ENCODE data around the gene GALNT13.

The GALNT13 gene

DNA sequence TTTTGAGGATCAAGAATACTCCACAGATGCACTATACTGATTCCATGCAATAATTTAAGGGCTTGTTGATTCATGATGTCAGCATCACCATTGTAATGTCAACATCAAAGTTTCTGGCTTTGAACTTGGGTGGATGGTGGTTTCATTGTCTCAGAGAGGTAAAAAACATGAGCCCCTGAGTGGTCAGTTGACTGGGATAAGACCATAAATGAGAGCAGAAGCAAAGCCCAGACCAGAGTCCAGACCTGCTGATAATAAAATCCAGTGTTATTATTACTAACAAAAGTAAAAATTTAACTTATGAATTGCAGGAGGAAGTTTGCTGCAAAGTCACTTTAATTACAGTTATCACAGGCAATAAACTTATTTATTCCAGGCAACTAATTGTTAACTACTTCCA is 358.2 kb downstream of the GALNT13 start:
- DNase-seq: no peak

GRCh38 chr2:154231021-154231420 is 359.3 kb downstream of the GALNT13 start:
- DNase-seq: no peak

DNA sequence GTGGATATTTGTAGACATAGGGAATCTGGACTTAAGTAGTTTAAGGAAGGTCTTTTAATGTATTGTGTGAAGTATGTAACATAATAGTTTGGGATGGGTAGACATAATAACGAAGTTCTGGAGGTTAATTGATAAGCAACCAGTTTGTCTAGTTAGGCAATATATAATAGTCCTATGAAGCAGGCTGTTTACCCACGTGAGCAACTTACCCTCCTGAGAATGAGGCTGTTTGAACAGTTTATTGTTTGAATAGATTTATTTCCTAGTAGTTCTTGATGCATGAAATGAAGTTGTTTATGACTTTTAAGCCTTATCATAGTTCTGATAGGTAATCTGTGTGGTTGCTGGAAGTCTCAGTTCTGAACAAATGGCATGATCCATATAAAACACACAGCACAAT is 361.5 kb downstream of the GALNT13 start:
- no peak for DNase-seq

- DNase-seq: no peak
These were observed 366.5 kb downstream of the GALNT13 start for GRCh38 chr2:154238252-154238651.

GRCh38 chr2:154240316-154240715 is 368.6 kb downstream of the GALNT13 start:
- DNase-seq: no peak

DNA sequence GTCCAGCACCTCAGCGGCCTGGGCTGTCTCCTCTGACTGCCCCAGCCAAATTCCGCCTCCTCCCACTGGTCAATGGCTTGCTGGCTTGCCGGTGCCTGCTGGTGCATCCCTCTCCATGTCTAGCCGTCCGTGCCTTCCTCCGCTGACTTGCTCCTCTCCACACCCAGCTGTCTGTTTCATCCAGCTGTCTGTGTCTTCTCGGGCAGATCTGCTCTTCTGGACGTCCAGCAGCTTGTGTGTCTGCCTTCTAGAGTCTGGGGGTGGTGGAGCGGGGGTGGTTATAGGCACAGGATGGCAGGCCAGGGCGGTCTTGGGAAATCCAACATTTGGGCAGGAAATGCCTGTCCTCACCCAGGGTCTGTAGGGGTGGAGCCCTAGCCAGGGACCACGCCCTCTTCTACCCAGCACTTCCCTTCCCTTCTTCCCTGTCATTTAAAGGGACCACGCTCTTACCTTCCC is 369.2 kb downstream of the GALNT13 start:
- DNase-seq: no peak

- DNase-seq: no peak
These were observed 371.0 kb downstream of the GALNT13 start for GRCh38 chr2:154242687-154243086.

- no peak for DNase-seq
These were observed 372.0 kb downstream of the GALNT13 start for GRCh38 chr2:154243685-154244084.

DNA sequence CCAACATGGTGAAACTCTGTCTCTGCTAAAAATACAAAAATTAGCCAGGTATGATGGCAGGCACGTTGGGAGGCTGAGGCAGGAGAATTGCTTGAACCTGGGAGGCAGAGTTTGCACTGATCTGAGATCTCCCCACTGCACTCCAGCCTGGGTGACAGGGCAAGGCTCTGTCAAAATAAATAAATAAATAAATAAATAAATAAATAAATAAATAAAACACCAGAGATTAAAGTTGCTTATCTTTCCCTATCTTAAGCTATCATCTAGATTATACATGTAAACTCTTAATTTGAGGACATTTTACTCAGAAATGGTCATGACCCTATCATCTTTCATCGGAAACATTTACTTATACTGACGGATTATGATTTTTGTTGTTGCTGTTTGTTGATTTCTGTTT is 373.2 kb downstream of the GALNT13 start:
- DNase-seq: no peak

GRCh38 chr2:154247503-154247902 is 375.8 kb downstream of the GALNT13 start:
- no peak for DNase-seq

- no peak for DNase-seq
These were observed 384.4 kb downstream of the GALNT13 start for GRCh38 chr2:154256136-154256535.

DNA sequence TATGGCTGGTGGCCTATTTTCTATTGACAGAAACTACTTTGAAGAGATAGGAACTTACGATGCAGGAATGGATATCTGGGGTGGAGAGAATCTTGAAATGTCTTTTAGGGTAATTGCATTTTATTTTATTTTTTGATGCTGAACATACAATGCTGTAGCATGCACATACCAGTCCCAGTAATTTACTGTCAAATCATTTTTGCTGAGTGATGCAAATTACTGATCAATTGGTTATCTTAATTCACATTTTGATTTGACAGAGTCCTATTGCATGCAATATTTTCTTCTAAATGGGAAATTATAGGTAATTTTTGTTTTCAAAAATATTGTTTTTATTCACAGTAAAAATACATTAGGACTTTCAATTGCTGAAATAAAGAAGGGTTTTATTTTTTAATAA is 387.3 kb downstream of the GALNT13 start:
- DNase-seq: no peak

GRCh38 chr2:154261473-154262027 is 389.8 kb downstream of the GALNT13 start:
- no peak for DNase-seq

GRCh38 chr2:154263206-154263605 is 391.5 kb downstream of the GALNT13 start:
- DNase-seq: no peak

- no peak for DNase-seq
These were observed 392.3 kb downstream of the GALNT13 start for GRCh38 chr2:154264024-154264423.

DNA sequence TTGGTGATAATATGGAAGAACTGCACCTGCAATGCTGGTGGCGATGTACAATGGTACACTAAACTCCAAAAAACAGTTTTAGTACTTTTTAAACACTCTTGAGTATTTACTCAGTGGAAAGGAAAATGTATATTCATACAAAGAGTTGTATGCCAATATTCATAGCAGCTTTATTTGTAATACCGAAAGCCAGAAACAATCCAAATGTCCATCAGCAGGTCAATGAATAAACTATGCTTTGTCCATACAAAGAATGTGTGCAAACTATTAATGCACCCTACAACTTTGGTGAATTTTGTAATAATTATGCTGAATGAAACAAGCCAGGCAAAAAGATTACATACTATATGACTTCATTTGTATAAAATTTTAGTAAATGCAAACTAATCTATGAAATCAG is 396.3 kb downstream of the GALNT13 start:
- DNase-seq: no peak

DNA sequence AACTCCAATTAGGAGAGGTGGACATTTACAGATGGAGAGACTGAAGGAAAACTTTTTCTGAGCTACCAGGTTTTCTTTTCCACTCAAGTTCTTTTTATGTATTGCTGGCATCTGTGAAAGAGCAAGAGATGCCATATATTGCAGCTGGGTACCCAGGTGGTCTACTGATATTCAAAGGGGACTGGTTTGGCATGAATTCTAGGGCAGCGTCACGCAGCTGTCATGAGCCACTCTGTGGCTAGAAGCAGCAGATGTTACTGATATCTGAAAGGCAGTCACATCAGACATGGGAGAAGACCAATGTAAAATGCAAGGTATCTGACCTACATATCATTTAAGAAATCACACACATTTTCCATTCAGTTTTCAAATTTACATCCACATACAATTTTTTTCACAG is 408.8 kb downstream of the GALNT13 start:
- no peak for DNase-seq

DNA sequence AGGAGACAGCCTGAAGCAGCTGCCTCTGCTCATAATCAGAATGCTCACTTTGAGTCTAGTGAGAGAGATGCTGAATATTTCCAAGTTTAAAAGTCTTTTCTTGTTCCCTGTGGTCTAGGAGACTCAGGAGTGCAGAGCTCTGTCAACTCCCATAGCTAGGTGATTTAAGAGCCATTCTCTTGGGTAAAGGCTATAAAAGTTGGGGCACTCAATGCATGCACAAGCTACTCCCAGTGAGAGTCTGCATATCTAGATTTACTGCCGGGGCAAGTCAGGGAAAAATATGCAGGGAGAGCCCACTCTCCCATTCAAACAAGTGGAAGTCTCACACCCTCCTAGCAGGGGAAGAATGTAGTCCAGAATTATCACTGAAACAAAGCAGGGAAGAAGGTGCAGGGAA is 418.1 kb downstream of the GALNT13 start:
- DNase-seq: no peak

DNA sequence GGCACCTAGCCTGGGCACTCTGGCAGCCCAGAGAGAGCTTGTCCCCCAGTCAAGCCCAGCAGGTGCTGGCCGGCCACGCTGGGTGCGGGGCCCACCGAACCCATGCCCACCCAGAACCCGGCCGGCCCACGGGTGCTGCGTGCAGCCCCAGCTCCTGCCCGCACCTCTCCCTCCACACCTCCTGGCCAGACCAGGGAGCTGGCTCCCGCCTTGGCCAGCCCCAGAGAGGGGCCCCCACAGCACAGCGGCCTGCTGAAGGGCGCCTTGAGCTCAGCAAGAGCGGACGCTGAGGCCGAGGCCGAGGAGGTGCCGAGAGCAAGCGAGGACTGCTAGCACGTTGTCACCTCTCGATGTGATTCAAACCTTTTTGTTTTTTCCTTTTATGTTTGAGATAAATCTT is 419.8 kb downstream of the GALNT13 start:
- no peak for DNase-seq

GRCh38 chr2:154291927-154292326 is 420.2 kb downstream of the GALNT13 start:
- DNase-seq: no peak

DNA sequence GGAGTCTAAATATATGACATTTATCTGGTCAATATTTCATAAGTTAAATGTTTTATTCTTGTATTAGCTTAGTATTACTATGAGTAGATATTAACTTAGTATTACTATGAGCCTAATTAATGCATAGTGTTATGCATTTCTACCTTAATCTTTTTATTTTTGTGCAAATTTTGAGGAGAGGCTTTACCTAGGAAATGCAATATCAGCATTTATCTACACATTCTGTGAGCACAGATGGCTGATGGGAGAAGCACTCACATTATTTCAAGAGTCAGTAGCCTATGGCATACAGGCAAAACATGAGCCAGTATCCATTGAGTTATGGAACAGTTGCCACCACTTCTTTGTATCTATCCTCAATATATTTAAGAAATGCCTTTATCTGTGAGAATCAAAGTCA is 422.1 kb downstream of the GALNT13 start:
- no peak for DNase-seq

DNA sequence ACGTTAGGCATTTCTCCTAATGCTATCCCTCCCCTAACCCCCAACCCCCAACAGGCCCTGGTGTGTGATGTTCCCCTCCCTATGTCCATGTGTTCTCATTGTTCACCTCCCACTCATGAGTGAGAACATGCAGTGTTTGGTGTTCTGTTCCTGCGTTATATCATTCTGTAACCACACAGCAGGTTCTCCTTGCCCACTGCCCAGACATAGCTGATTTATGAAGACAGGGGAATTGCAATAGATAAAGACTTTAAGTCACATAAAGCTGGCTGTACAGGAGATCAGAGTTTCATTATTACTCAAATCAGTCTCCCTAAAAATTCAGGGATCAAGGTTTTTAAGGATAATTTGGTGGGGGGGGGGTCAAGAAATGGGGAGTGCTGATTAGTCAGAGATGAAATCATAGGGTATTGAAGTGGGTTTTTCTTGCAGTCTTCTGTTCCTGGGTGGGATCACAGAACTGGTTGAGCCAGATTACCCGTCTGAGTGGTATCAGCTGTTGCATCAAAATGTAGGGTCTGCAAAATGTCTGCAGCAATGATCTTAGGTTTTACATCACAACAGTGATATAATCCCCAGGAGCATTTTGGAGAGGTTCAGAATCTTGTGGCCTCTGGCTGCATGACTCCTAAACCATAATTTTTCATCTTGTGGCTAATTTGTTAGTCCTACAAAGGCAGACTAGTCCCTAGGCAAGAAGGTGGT is 434.7 kb downstream of the GALNT13 start:
- DNase-seq: no peak

DNA sequence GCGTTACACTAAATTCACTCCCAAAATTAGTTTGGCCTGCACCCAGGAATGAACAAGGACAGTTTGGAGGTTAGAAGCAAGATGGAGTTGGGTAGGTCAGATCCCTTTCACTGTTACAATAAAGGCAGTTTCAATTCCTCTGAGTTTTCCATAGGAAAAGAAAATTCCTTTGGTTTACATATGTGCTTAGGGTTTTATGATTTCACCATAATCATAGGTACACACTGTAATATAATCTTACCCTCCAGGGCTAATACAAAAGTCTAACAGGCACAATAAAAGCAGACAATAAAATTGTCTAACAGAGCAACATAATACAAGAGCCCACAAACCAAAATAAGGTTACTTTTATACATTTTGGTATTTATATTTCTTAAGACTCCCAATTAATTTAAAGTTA is 435.3 kb downstream of the GALNT13 start:
- DNase-seq: no peak

- no peak for DNase-seq
These were observed 452.9 kb downstream of the GALNT13 start for GRCh38 chr2:154324601-154325000.

GRCh38 chr2:154329510-154329909 is 457.8 kb downstream of the GALNT13 start:
- DNase-seq: no peak

Data from GF-D8 (cell line).